ENCODE results near the gene B3GNT9.

The B3GNT9 gene

DNA sequence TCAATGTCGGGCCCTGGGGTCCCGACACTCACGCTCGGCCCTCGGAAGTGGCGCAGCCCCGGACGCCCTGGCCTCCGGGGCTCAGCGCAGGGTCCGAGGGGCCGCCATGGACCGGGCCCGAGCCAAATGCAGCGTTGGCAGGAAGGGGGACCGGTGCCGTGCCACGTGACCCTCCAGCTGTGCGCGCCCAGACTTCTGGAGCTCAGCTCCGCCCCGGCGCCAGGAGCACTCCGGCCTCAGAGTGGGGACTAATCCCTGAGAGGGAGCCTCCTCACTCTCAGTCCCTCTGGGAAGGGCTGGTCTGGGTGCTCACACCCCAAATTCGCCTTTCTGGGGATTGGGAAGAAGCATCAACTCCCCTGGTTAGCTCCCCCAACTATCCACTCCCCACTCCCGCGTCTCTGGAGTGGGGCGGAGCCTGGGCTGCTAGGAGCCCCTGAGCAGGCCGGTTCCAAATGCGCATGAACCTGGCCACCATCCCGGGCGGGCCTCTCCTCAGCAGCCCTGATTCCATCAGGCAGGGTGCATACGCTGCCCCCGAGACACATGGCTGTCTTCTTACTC is at the start of gene B3GNT9:
TSS of gene B3GNT9 (minus strand) at position 166 of the 564 bp plus-strand sequence. CDS start 513 bp downstream, outside the sequence.
- peaks cover 11% of the 10 kb centered on the region for H3K4me1 ChIP-seq (ENCODE audit: control insufficient read depth, insufficient read depth, low read length)
- H3K9ac ChIP-seq (ENCODE audit: low read length), result peak within 1 kb of the TSS; percentile 91
- H3K4me3 ChIP-seq (ENCODE audit: low read length), result peak within 1 kb of the TSS; percentile 85
- no peaks in the 10 kb centered on the region for H3K9me3 ChIP-seq (ENCODE audit: control insufficient read depth, low read length)
- H3K36me3 ChIP-seq (ENCODE audit: control insufficient read depth, insufficient read depth, low read length, severe bottlenecking), result peaks cover 25% of the 10 kb centered on the region
- peak; percentile 87 for DNase-seq (ENCODE audit: low read depth)
- H3K27me3 ChIP-seq (replicated peaks; ENCODE audit: control insufficient read depth, insufficient read depth, low read length), result no peaks in the 10 kb centered on the region

DNA sequence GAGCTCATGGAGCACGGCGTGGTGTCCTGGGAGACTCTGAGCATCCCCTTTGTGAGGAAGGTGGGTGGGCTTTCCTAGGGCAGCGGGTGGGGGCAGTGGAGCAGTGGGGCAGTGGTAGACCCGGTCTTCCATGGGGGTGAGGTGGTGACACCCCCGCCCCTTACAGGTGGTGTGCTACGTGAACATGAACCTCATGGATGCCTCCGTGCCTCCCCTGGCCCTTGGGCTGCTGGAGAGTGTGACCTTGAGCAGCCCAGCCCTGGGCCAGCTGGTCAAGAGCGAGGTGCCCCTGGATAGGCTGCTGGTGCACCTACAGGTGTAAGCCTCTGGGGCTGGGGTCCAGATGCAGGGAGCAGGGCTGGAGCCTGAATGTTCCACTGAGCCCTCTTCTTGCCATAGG is 49.7 kb upstream of the B3GNT9 start:
- no peak for DNase-seq (ENCODE audit: low read depth)
- peaks cover 30% of the 10 kb centered on the region for H3K36me3 ChIP-seq (ENCODE audit: control insufficient read depth, insufficient read depth, low read length, severe bottlenecking)

DNA sequence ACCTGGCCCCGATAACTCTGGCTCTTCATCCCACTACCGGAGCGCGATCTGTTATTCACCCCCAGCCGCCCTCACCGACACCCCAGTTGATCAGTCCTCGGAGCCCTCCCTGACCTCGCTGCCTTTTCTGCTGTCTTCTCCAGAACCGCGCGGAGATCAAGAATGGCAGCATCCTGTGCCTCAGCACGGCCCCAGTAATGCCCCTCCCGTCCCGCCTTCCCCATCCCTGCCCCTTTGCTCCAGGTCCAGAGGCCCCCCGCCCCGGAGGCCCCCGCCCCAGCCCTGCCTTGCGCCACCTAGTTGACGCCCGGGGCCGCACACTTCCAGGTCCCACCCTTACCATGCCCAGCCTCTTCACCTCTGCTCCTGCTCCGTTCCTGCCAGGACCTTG is 49.0 kb upstream of the B3GNT9 start:
- peaks cover 37% of the 10 kb centered on the region for H3K36me3 ChIP-seq (ENCODE audit: control insufficient read depth, insufficient read depth, low read length, severe bottlenecking)
- H3K4me3 ChIP-seq (ENCODE audit: low read length), result no peak overlapping the region
- no peaks in the 10 kb centered on the region for H3K27me3 ChIP-seq (replicated peaks; ENCODE audit: control insufficient read depth, insufficient read depth, low read length)
- no peaks in the 10 kb centered on the region for H3K9me3 ChIP-seq (ENCODE audit: control insufficient read depth, low read length)
- no peak for DNase-seq (ENCODE audit: low read depth)
- peaks cover 7% of the 10 kb centered on the region for H3K4me1 ChIP-seq (ENCODE audit: control insufficient read depth, insufficient read depth, low read length)
- no peak overlapping the region for H3K9ac ChIP-seq (ENCODE audit: low read length)

More for the DNA sequence above, 49.7 kb upstream of the B3GNT9 start:
- H3K9ac ChIP-seq (ENCODE audit: low read length), result no peak overlapping the region
- H3K4me3 ChIP-seq (ENCODE audit: low read length), result no peak overlapping the region
- no peaks in the 10 kb centered on the region for H3K9me3 ChIP-seq (ENCODE audit: control insufficient read depth, low read length)
- H3K27me3 ChIP-seq (replicated peaks; ENCODE audit: control insufficient read depth, insufficient read depth, low read length), result no peaks in the 10 kb centered on the region
- H3K4me1 ChIP-seq (ENCODE audit: control insufficient read depth, insufficient read depth, low read length), result peaks cover 7% of the 10 kb centered on the region

DNA sequence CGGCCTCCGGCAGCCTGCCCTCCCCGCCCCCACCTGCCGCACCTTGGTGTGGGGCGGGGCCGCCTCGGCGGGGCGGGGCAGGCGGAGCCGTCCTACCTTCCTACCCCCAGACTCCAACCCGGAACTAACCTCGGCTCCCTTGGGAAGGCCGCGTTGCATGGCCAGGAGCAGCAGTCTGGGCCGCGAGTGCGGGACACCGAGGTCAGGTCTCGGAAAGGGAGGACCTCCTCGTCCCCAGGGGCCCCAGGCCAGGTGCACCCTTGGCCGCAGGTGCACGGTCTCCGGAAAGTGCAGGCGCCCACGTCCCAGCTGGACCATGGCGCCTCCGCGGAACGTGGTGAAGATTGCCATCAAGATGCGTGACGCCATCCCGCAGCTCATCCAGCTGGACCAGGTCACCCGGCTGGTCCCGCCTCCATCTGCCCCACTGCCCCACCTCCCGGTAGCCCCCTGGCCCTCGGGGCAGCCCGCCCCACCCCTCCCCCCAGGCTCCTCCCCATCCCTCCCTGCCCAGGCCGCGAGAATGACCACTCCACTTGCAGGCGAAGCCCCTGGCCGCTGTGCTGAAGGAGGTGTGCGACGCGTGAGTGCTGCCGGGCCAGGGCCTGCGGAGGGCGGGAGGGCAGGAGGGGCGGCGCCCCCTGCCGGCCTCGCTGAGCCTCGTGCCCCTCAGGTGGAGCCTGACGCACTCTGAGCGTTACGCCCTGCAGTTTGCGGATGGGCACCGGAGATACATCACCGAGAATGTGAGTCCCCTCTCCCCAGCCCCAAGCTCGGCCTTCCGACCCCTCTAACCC is 48.4 kb upstream of the B3GNT9 start, which contains the start of gene ELMO3:
TSS of gene ELMO3 (plus strand) at position 121 of the 797 bp plus-strand sequence. CDS start at position 317, 196 bp downstream.
- no peak within 1 kb of the TSS for H3K4me3 ChIP-seq (ENCODE audit: low read length)
- H3K36me3 ChIP-seq (ENCODE audit: control insufficient read depth, insufficient read depth, low read length, severe bottlenecking), result peaks cover 43% of the 10 kb centered on the region

DNA sequence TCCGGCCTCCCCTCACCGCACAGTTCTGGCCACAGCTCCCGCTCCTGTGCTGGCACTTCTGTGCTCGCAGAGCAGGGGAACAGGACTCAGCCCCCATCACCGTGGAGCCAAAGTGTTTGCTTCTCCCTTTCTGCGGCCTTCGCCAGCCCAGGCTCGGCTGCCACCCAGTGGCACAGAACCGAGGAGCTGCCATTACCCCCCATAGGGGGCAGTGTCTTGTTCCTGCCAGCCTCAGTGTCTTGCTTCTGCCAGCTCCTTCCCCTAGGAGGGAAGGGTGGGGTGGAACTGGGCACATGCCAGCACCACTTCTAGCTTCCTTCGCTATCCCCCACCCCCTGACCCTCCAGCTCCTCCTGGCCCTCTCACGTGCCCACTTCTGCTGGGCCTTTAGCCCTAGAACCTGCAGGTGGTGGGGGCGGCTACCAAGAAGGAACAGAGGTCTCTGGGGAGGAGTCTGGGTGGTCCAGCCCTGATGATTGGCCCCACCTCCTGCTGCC is 47.5 kb upstream of the B3GNT9 start:
- peaks cover 17% of the 10 kb centered on the region for H3K4me1 ChIP-seq (ENCODE audit: control insufficient read depth, insufficient read depth, low read length)
- no peak overlapping the region for H3K4me3 ChIP-seq (ENCODE audit: low read length)
- peak overlapping the region; percentile 0 for H3K9ac ChIP-seq (ENCODE audit: low read length)
- H3K36me3 ChIP-seq (ENCODE audit: control insufficient read depth, insufficient read depth, low read length, severe bottlenecking), result peaks cover 50% of the 10 kb centered on the region
- H3K27me3 ChIP-seq (replicated peaks; ENCODE audit: control insufficient read depth, insufficient read depth, low read length), result no peaks in the 10 kb centered on the region
- H3K9me3 ChIP-seq (ENCODE audit: control insufficient read depth, low read length), result no peaks in the 10 kb centered on the region
- DNase-seq (ENCODE audit: low read depth), result no peak

More for the DNA sequence above, 48.4 kb upstream of the B3GNT9 start, which contains the start of gene ELMO3:
- Histone ChIP-seq H3K4me1 (ENCODE audit: control insufficient read depth, insufficient read depth, low read length) (peaks cover 8% of the 10 kb centered on the region), H3K9me3 (ENCODE audit: control insufficient read depth, low read length) (no peaks in the 10 kb centered on the region), H3K9ac (ENCODE audit: low read length) (peak within 1 kb of the TSS; percentile 0), H3K27me3 (replicated peaks; ENCODE audit: control insufficient read depth, insufficient read depth, low read length) (no peaks in the 10 kb centered on the region)
- DNase-seq (ENCODE audit: low read depth), result no peak

DNA sequence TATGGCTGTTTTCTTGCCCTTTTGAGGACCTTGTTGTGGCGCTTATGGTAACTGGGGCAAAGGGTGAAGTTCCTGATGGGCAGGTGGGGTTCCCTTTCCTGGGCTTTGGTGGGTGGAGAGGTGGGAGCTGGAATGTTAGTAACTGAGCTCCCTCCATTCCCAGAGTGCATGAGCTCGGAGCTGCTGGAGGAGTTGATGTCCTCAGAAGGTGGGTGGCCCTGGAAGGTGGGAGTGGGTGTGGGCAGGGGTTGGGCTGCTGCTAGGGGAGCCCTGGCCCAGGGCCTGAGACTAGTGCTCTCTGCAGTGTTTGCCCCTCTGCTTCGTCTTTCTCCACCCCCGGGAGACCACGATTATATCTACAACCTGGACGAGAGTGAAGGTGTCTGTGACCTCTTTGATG is 46.9 kb upstream of the B3GNT9 start:
- no peaks in the 10 kb centered on the region for H3K9me3 ChIP-seq (ENCODE audit: control insufficient read depth, low read length)
- H3K4me1 ChIP-seq (ENCODE audit: control insufficient read depth, insufficient read depth, low read length), result peaks cover 23% of the 10 kb centered on the region
- no peak overlapping the region for H3K4me3 ChIP-seq (ENCODE audit: low read length)
- no peaks in the 10 kb centered on the region for H3K27me3 ChIP-seq (replicated peaks; ENCODE audit: control insufficient read depth, insufficient read depth, low read length)
- peak overlapping the region; percentile 0 for H3K9ac ChIP-seq (ENCODE audit: low read length)
- no peak for DNase-seq (ENCODE audit: low read depth)
- peaks cover 50% of the 10 kb centered on the region for H3K36me3 ChIP-seq (ENCODE audit: control insufficient read depth, insufficient read depth, low read length, severe bottlenecking)

- Histone ChIP-seq H3K9ac (ENCODE audit: low read length) (no peak overlapping the region), H3K9me3 (ENCODE audit: control insufficient read depth, low read length) (no peaks in the 10 kb centered on the region), H3K4me3 (ENCODE audit: low read length) (no peak overlapping the region), H3K36me3 (ENCODE audit: control insufficient read depth, insufficient read depth, low read length, severe bottlenecking) (peaks cover 50% of the 10 kb centered on the region), H3K4me1 (ENCODE audit: control insufficient read depth, insufficient read depth, low read length) (peaks cover 24% of the 10 kb centered on the region), H3K27me3 (replicated peaks; ENCODE audit: control insufficient read depth, insufficient read depth, low read length) (no peaks in the 10 kb centered on the region)
- no peak for DNase-seq (ENCODE audit: low read depth)
Measured at GRCh38 chr16:67196881-67197280, 46.1 kb upstream of the B3GNT9 start.

- no peaks in the 10 kb centered on the region for H3K9me3 ChIP-seq (ENCODE audit: control insufficient read depth, low read length)
- DNase-seq (ENCODE audit: low read depth), result no peak
- no peak overlapping the region for H3K9ac ChIP-seq (ENCODE audit: low read length)
- peaks cover 46% of the 10 kb centered on the region for H3K36me3 ChIP-seq (ENCODE audit: control insufficient read depth, insufficient read depth, low read length, severe bottlenecking)
- H3K27me3 ChIP-seq (replicated peaks; ENCODE audit: control insufficient read depth, insufficient read depth, low read length), result no peaks in the 10 kb centered on the region
- H3K4me3 ChIP-seq (ENCODE audit: low read length), result no peak overlapping the region
- H3K4me1 ChIP-seq (ENCODE audit: control insufficient read depth, insufficient read depth, low read length), result peaks cover 24% of the 10 kb centered on the region
Measured at GRCh38 chr16:67195676-67196075, 44.9 kb upstream of the B3GNT9 start.

- Histone ChIP-seq H3K36me3 (ENCODE audit: control insufficient read depth, insufficient read depth, low read length, severe bottlenecking) (peaks cover 46% of the 10 kb centered on the region), H3K9me3 (ENCODE audit: control insufficient read depth, low read length) (no peaks in the 10 kb centered on the region), H3K4me1 (ENCODE audit: control insufficient read depth, insufficient read depth, low read length) (peaks cover 24% of the 10 kb centered on the region), H3K4me3 (ENCODE audit: low read length) (no peak overlapping the region), H3K9ac (ENCODE audit: low read length) (peak overlapping the region; percentile 99), H3K27me3 (replicated peaks; ENCODE audit: control insufficient read depth, insufficient read depth, low read length) (no peaks in the 10 kb centered on the region)
- no peak for DNase-seq (ENCODE audit: low read depth)
Measured at GRCh38 chr16:67194260-67194659, 43.5 kb upstream of the B3GNT9 start.

- H3K4me3 ChIP-seq (ENCODE audit: low read length), result peak overlapping the region; percentile 98
- peaks cover 46% of the 10 kb centered on the region for H3K36me3 ChIP-seq (ENCODE audit: control insufficient read depth, insufficient read depth, low read length, severe bottlenecking)
- no peaks in the 10 kb centered on the region for H3K9me3 ChIP-seq (ENCODE audit: control insufficient read depth, low read length)
- no peak for DNase-seq (ENCODE audit: low read depth)
- H3K9ac ChIP-seq (ENCODE audit: low read length), result peak overlapping the region; percentile 99
- H3K27me3 ChIP-seq (replicated peaks; ENCODE audit: control insufficient read depth, insufficient read depth, low read length), result no peaks in the 10 kb centered on the region
- H3K4me1 ChIP-seq (ENCODE audit: control insufficient read depth, insufficient read depth, low read length), result peaks cover 23% of the 10 kb centered on the region
Measured at GRCh38 chr16:67193536-67193935, 42.7 kb upstream of the B3GNT9 start.

GRCh38 chr16:67192781-67193361 is 42.1 kb upstream of the B3GNT9 start:
- peak overlapping the region; percentile 98 for H3K4me3 ChIP-seq (ENCODE audit: low read length)
- peaks cover 21% of the 10 kb centered on the region for H3K4me1 ChIP-seq (ENCODE audit: control insufficient read depth, insufficient read depth, low read length)
- peak overlapping the region; percentile 99 for H3K9ac ChIP-seq (ENCODE audit: low read length)
- no peaks in the 10 kb centered on the region for H3K9me3 ChIP-seq (ENCODE audit: control insufficient read depth, low read length)
- H3K36me3 ChIP-seq (ENCODE audit: control insufficient read depth, insufficient read depth, low read length, severe bottlenecking), result peaks cover 43% of the 10 kb centered on the region
- DNase-seq (ENCODE audit: low read depth), result no peak
- no peaks in the 10 kb centered on the region for H3K27me3 ChIP-seq (replicated peaks; ENCODE audit: control insufficient read depth, insufficient read depth, low read length)
